Left ventricle myocardium inferior (tissue), 1 donor: ENCODE measurements around the gene WNT3A. TPM values are rescaled to one million over a fixed set of nuclear protein-coding genes. Genes with fewer than 3 reads are reported as not detected.
A peak's percentile ranks its signal among the peaks of the same experiment; 100 is the strongest.

ENCODE experiments used
- DNase-seq: peaks from one replicate; pipeline ENCODE4 v3.0.0-alpha.2; 2020
- H3K27ac ChIP-seq: fragments of 200-600 bp; replicated peaks from 2 replicates; pipeline ENCODE4 v1.8.0; 2021
- H3K27me3 ChIP-seq: fragments of 200-600 bp; 2 replicates; pipeline ENCODE4 v1.8.0; 2021; ENCODE audit warnings: low read depth
- H3K36me3 ChIP-seq: fragments of 200-600 bp; 2 replicates; pipeline ENCODE4 v1.8.0; 2021
- H3K4me1 ChIP-seq: fragments of 200-600 bp; 2 replicates; pipeline ENCODE4 v1.8.0; 2021
- H3K4me3 ChIP-seq: fragments of 200-600 bp; 2 replicates; pipeline ENCODE4 v1.8.0; 2021; ENCODE audit warnings: mild to moderate bottlenecking, moderate library complexity
- H3K9me3 ChIP-seq: fragments of 200-600 bp; replicated peaks from 2 replicates; pipeline ENCODE4 v1.8.0; 2021
- intact Hi-C: fragments of 100-400 bp; cut with micrococcal nuclease; formaldehyde crosslinking; loops from one replicate; pipeline ENCODE4 v1.11.0; 2022
- total RNA-seq: library from RNA; stranded (reverse); fragmentation: NEBNext Ultra II Directional; extraction: Animal tissue kit (Norgen Biotek cat#: 25700); gene quantifications from one replicate; pipeline ENCODE4 v1.2.1, GENCODE V29; 2021
- TF ChIP-seq, protein P1 (sequence below): fragments of 200-600 bp; IDR thresholded peaks from 2 replicates; pipeline ENCODE4 v1.8.0; 2021; ENCODE audit warnings: antibody characterized with exemption, mild to moderate bottlenecking, borderline replicate concordance
- donor health status: DM: no; HTN: yes; CAD: no; lungs with severe emphysema.

The WNT3A gene
- total RNA-seq, 1 donor from 2014 or later = not detected

- Histone ChIP-seq H3K4me3 (no peak overlapping the region), H3K4me1 (peaks cover 6% of the 10 kb centered on the region), H3K9me3 (no peaks in the 10 kb centered on the region), H3K27ac (no peak overlapping the region), H3K27me3 (peaks cover 98% of the 10 kb centered on the region), H3K36me3 (no peaks in the 10 kb centered on the region)
- DNase-seq = no peak
- intact Hi-C loops = no loop called here
- TF ChIP-seq, protein P1, sequence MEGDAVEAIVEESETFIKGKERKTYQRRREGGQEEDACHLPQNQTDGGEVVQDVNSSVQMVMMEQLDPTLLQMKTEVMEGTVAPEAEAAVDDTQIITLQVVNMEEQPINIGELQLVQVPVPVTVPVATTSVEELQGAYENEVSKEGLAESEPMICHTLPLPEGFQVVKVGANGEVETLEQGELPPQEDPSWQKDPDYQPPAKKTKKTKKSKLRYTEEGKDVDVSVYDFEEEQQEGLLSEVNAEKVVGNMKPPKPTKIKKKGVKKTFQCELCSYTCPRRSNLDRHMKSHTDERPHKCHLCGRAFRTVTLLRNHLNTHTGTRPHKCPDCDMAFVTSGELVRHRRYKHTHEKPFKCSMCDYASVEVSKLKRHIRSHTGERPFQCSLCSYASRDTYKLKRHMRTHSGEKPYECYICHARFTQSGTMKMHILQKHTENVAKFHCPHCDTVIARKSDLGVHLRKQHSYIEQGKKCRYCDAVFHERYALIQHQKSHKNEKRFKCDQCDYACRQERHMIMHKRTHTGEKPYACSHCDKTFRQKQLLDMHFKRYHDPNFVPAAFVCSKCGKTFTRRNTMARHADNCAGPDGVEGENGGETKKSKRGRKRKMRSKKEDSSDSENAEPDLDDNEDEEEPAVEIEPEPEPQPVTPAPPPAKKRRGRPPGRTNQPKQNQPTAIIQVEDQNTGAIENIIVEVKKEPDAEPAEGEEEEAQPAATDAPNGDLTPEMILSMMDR = no peak
These were observed 1.2 kb upstream of the WNT3A start for GRCh38 chr1:228005511-228006033.

DNA sequence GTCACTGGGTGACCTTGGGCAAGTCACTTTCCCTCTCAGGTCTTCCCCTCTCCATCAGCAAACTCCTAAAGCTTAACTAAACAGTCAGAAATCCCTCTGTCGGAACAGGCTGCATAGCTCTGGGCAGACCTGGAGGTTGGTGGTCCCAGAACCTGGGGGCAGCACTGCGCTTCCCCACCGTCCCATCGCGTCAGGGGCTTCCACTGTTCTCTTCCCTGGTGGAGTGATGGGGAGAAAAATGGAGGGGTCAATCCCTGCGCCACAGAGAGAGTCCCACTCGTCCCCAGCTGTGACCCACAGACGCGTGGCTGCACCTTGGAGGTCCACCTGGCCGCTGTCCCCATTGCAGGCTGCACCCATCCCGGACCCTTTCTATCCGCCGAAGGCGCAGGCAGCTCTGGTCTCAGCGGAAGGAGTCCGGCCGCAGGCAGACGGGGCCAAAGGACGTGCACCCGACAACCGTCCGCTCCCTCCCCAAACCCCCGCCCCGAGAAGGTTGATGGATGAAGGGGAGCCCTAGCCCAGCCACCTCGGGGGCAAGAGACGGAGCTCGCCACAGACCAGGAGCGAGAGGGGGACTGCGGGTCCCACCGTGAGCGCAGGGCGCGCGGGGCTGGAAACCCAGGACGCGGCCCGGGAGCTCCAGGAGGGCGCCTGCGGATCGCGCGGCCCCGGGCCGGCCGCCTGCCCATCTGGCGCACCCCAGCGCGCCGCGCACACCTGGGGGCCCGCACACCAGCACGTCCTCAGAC is 588 bp upstream of the WNT3A start:
- H3K4me1 ChIP-seq = peaks cover 6% of the 10 kb centered on the region
- H3K27me3 ChIP-seq = peaks cover 98% of the 10 kb centered on the region
- H3K9me3 ChIP-seq = no peaks in the 10 kb centered on the region
- H3K4me3 ChIP-seq = no peak overlapping the region
- no peaks in the 10 kb centered on the region for H3K36me3 ChIP-seq
- no peak for DNase-seq
- no peak overlapping the region for H3K27ac ChIP-seq
- TF ChIP-seq, protein P1 = no peak
- intact Hi-C loops = no loop called here

DNA sequence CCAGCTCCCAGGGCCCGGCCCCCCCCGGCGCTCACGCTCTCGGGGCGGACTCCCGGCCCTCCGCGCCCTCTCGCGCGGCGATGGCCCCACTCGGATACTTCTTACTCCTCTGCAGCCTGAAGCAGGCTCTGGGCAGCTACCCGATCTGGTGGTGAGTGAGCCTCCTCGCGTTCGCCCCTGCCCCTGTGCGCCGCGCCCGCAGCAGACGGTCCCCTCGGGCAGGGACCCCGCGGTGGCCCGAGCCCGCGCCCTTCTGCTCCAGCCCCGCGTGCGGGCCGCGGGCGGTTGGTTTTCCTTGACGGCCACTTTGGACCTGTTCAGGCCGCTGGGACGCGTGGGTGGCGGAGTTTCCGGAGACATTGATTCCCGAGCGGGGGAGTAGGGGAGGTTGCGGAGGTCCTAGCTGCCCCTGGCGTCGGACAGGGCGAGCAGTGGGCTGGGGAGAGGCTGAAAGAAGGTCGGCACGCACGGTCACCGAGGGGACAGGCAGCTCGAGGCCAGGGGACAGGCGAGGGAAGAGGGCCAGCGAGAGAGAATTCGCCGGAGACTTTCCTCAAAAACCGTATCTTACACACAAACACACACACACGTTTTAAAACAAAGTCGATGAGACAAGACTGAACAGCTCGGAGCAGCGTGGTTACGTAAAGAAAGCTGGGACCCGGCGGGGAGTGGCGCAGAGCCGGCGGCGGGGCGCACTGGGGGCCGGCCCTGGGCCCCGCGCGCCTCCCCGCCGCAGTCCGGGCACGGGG is 427 bp downstream of the WNT3A start:
- peaks cover 6% of the 10 kb centered on the region for H3K4me1 ChIP-seq
- H3K4me3 ChIP-seq = peak overlapping the region; percentile 43
- H3K9me3 ChIP-seq = no peaks in the 10 kb centered on the region
- intact Hi-C loops = no loop called here
- TF ChIP-seq, protein P1 = no peak
- peaks cover 98% of the 10 kb centered on the region for H3K27me3 ChIP-seq
- DNase-seq = no peak
- no peak overlapping the region for H3K27ac ChIP-seq
- no peaks in the 10 kb centered on the region for H3K36me3 ChIP-seq

GRCh38 chr1:228007801-228008341 is 1.1 kb downstream of the WNT3A start:
- H3K36me3 ChIP-seq = no peaks in the 10 kb centered on the region
- intact Hi-C loops = no loop called here
- no peaks in the 10 kb centered on the region for H3K9me3 ChIP-seq
- DNase-seq = no peak
- no peak overlapping the region for H3K4me3 ChIP-seq
- TF ChIP-seq, protein P1 = no peak
- H3K4me1 ChIP-seq = peaks cover 6% of the 10 kb centered on the region
- no peak overlapping the region for H3K27ac ChIP-seq
- peaks cover 98% of the 10 kb centered on the region for H3K27me3 ChIP-seq

- DNase-seq = no peak
- H3K4me1 ChIP-seq = peaks cover 6% of the 10 kb centered on the region
- H3K4me3 ChIP-seq = no peak overlapping the region
- no peaks in the 10 kb centered on the region for H3K9me3 ChIP-seq
- H3K27ac ChIP-seq = no peak overlapping the region
- no peaks in the 10 kb centered on the region for H3K36me3 ChIP-seq
- intact Hi-C loops = no loop called here
- peaks cover 98% of the 10 kb centered on the region for H3K27me3 ChIP-seq
- TF ChIP-seq, protein P1 = no peak
These were observed 1.8 kb downstream of the WNT3A start for GRCh38 chr1:228008391-228009115.
